Endometrial microvascular endothelial cells (primary cell): ENCODE data around the gene EIF4EBP3. TPM values are rescaled to one million over a fixed set of nuclear protein-coding genes. Genes with fewer than 3 reads are reported as not detected.

Experiments used
- total RNA-seq: library from RNA; depleted of rRNA; stranded (reverse); fragments of >200 nt; gene quantifications from one replicate; pipeline ENCODE4 v1.2.3, GENCODE V29; 2015; ENCODE audit errors: inconsistent ontology term

EIF4EBP3 gene
- total RNA-seq, 1 donor from 2014 or later = 0.28 TPM

Other genes with a start within 250 kb of the EIF4EBP3 start
- gene PFDN1, start 244.6 kb upstream of the EIF4EBP3 start, total RNA-seq = 180 TPM
- gene HBEGF, start 201.1 kb upstream of the EIF4EBP3 start, total RNA-seq = 60.5 TPM
- gene SLC4A9, start 187.5 kb upstream of the EIF4EBP3 start, total RNA-seq = not detected
- gene ANKHD1, start 145.8 kb upstream of the EIF4EBP3 start, total RNA-seq = 41.5 TPM
- 26.6 TPM for gene SRA1, start 9.8 kb downstream of the EIF4EBP3 start, total RNA-seq
- gene APBB3, start 16.9 kb downstream of the EIF4EBP3 start, total RNA-seq = 6.3 TPM
- gene SLC35A4, start 17.2 kb downstream of the EIF4EBP3 start, total RNA-seq = 60.7 TPM
- not detected for gene CD14, start 85.5 kb downstream of the EIF4EBP3 start, total RNA-seq
- 7.6 TPM for gene TMCO6, start 91.8 kb downstream of the EIF4EBP3 start, total RNA-seq
- 66.7 TPM for gene NDUFA2, start 100.0 kb downstream of the EIF4EBP3 start, total RNA-seq
- 87.9 TPM for gene IK, start 100.2 kb downstream of the EIF4EBP3 start, total RNA-seq
- gene WDR55, start 117.2 kb downstream of the EIF4EBP3 start, total RNA-seq = 29.4 TPM
- 0.37 TPM for gene DND1, start 125.9 kb downstream of the EIF4EBP3 start, total RNA-seq
- gene HARS1, start 143.7 kb downstream of the EIF4EBP3 start, total RNA-seq = 118 TPM
- 26.4 TPM for gene HARS2, start 143.8 kb downstream of the EIF4EBP3 start, total RNA-seq
- 41.3 TPM for gene ZMAT2, start 152.8 kb downstream of the EIF4EBP3 start, total RNA-seq
- gene PCDHA1, start 238.5 kb downstream of the EIF4EBP3 start, total RNA-seq = not detected
- not detected for gene PCDHA2, start 247.2 kb downstream of the EIF4EBP3 start, total RNA-seq